GM18508 (cell line): ENCODE measurements around the gene RPS6KA3.
A peak's percentile ranks its signal among the peaks of the same experiment; 100 is the strongest.
"Not testable (repeated sequence)": the region's sequence is repeated elsewhere in the genome, so short reads cannot be mapped to it uniquely, and the experiment has no call there.

Experiments used
- ATAC-seq: cut with Tn5 transposase; IDR thresholded peaks from one replicate; pipeline ENCODE4 v1.9.1; 2021; ENCODE audit warnings: moderate number of reproducible peaks; ENCODE audit not compliant: insufficient read depth, unreplicated experiment

RPS6KA3 gene

GRCh38 chrX:20151689-20152088 is 115.0 kb downstream of the RPS6KA3 start:
- no peak for ATAC-seq

- no peak for ATAC-seq
These were observed 117.4 kb downstream of the RPS6KA3 start for GRCh38 chrX:20149326-20149725.

- no peak for ATAC-seq
These were observed 119.1 kb downstream of the RPS6KA3 start for GRCh38 chrX:20147561-20147960.

GRCh38 chrX:20144491-20144890 is 122.2 kb downstream of the RPS6KA3 start:
- ATAC-seq, result no peak

- no peak for ATAC-seq
These were observed 123.1 kb downstream of the RPS6KA3 start for GRCh38 chrX:20143561-20143960.

GRCh38 chrX:20143111-20143510 is 123.6 kb downstream of the RPS6KA3 start:
- ATAC-seq, result no peak

GRCh38 chrX:20141281-20142220 is 125.2 kb downstream of the RPS6KA3 start, which contains the start of gene EIF1AX:
Gene EIF1AX (minus strand): TSS chrX:20141838. CDS start chrX:20141640, 198 bp downstream.
- ATAC-seq, result peak; percentile 98

GRCh38 chrX:20140420-20140819 is 126.3 kb downstream of the RPS6KA3 start:
- ATAC-seq, result no peak

GRCh38 chrX:20139966-20140365 is 126.7 kb downstream of the RPS6KA3 start:
- ATAC-seq, result no peak

GRCh38 chrX:20135944-20136343 is 130.8 kb downstream of the RPS6KA3 start:
- no peak for ATAC-seq

- ATAC-seq, result no peak
These were observed 134.0 kb downstream of the RPS6KA3 start for GRCh38 chrX:20132666-20133065.

GRCh38 chrX:20130357-20130756 is 136.4 kb downstream of the RPS6KA3 start:
- ATAC-seq, result no peak

GRCh38 chrX:20129547-20129946 is 137.2 kb downstream of the RPS6KA3 start:
- ATAC-seq, result no peak

GRCh38 chrX:20128670-20129069 is 138.0 kb downstream of the RPS6KA3 start:
- ATAC-seq, result no peak

GRCh38 chrX:20127440-20127839 is 139.3 kb downstream of the RPS6KA3 start:
- ATAC-seq, result not testable (repeated sequence)

GRCh38 chrX:20126833-20127232 is 139.9 kb downstream of the RPS6KA3 start:
- ATAC-seq, result not testable (repeated sequence)

GRCh38 chrX:20124964-20125363 is 141.7 kb downstream of the RPS6KA3 start:
- ATAC-seq, result no peak

- ATAC-seq, result no peak
These were observed 148.5 kb downstream of the RPS6KA3 start for GRCh38 chrX:20118065-20118824.

GRCh38 chrX:20116577-20117240 is 150.0 kb downstream of the RPS6KA3 start, which contains the start of gene MAP7D2:
Gene MAP7D2 (minus strand): TSS chrX:20116907. CDS start chrX:20116879, 28 bp downstream.
- no peak for ATAC-seq

- ATAC-seq, result no peak
These were observed 150.6 kb downstream of the RPS6KA3 start for GRCh38 chrX:20116087-20116576.
